ENCODE results near the gene HEYL. TPM values are rescaled to one million over a fixed set of nuclear protein-coding genes. Genes with fewer than 3 reads are reported as not detected.

Gene HEYL
- total and polyA plus RNA-seq, 2 of the 8 experiments (the other 6 are each of a cell fraction or from before 2014, with no cell fraction given): 1.8 to 3.1 TPM

DNA sequence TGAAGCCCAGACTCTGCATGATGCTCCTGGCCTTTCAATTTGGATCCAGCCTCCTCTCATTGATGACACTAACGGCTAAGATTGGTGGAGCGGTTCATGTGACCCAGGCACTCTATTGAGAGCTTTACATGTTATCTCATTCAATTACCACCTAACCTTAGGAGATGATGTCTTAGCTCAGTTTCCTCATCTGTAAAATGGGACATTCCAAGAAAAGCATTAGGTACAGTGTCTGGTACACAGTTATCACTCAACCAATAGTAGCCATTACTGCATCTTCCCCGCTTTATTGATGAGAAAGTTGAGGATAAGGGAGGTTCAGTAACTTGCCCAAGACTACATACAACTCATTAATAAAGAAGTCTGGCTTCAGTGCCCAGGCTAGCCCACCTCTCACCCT is 17.0 kb downstream of the HEYL start:
- WGBS, 2 experiments (ENCODE audit: extremely low coverage in 1 of 2, insufficient coverage in 1 of 2, insufficient read length in 1 of 2, insufficient replicate concordance in 2 of 2, low coverage in 1 of 2, low lambda C conversion rate in 2 of 2, missing lambda C conversion rate in 1 of 2): 93% methylated on average over 3 of the region's 3 CpGs; no CpG with 5 or more reads in 1 of the 2 experiments
- no peak for DNase-seq (ENCODE audit: low read depth in 1 of 2, low spot score in 2 of 2)

More for the DNA sequence above, 17.0 kb downstream of the HEYL start:
- Histone ChIP-seq H2BK5ac (ENCODE audit: low read depth, low read length) (no peak overlapping the region), H2BK20ac (ENCODE audit: low read length) (no peak overlapping the region), H3K4me3 (ENCODE audit: extremely low read depth in 1 of 4, insufficient read depth in 2 of 4, low read depth in 3 of 4, low read length in 4 of 4) (no peak overlapping the region), H3K14ac (ENCODE audit: insufficient read length) (no peak overlapping the region), H4K91ac (replicated peaks; ENCODE audit: insufficient read length, low read length) (no peak overlapping the region), H4K20me1 (replicated peaks in 1 of 2; ENCODE audit: control insufficient read depth in 1 of 2, insufficient read depth in 2 of 2, low read length in 2 of 2) (no peaks in the 10 kb centered on the region), H3K4me2 (ENCODE audit: insufficient read depth in 1 of 2, low read depth in 2 of 2, low read length in 2 of 2) (no peak overlapping the region), H3K23me2 (ENCODE audit: low read depth, low read length) (no peaks in the 10 kb centered on the region), H4K8ac (ENCODE audit: extremely low read depth, insufficient read depth, low read length) (no peak overlapping the region), H3K79me2 (ENCODE audit: control insufficient read depth in 1 of 2, insufficient read depth in 2 of 2, low read length in 2 of 2) (no peaks in the 10 kb centered on the region), H3K23ac (ENCODE audit: insufficient read length) (no peak overlapping the region), H3K4me1 (replicated peaks in 1 of 4; ENCODE audit: control insufficient read depth in 3 of 4, insufficient read depth in 4 of 4, low read length in 3 of 4) (no peaks in the 10 kb centered on the region), H3K79me1 (ENCODE audit: low read depth, low read length) (no peaks in the 10 kb centered on the region), H3K9me3 (ENCODE audit: insufficient read depth in 2 of 2, low read depth in 1 of 2, low read length in 1 of 2) (0 out of 4 replicates have a peak, but pooled peaks cover 0 to 4% of the 10 kb centered on the region in 2 experiments), H2BK12ac (ENCODE audit: low read depth, low read length) (no peak overlapping the region), H2AK5ac (ENCODE audit: low read depth, low read length) (no peak overlapping the region), H3K56ac (replicated peaks; ENCODE audit: insufficient read length, low read depth, low read length) (no peak overlapping the region), H2BK120ac (replicated peaks; ENCODE audit: low read depth, low read length) (no peak overlapping the region), H3K9ac (replicated peaks in 1 of 4; ENCODE audit: extremely low read depth in 1 of 4, low read depth in 3 of 4, low read length in 3 of 4) (no peak overlapping the region), H3K4ac (replicated peaks; ENCODE audit: insufficient read length, low read depth, low read length) (no peak overlapping the region), H3K36me3 (ENCODE audit: control insufficient read depth in 2 of 4, insufficient read depth in 4 of 4, low read length in 3 of 4) (no peaks in the 10 kb centered on the region), H2AFZ (ENCODE audit: low read length) (no peak overlapping the region), H3K27ac (ENCODE audit: low read depth, low read length) (no peak overlapping the region), H4K5ac (ENCODE audit: insufficient read length, low read depth, low read length) (no peak overlapping the region), H3K27me3 (replicated peaks in 1 of 4; ENCODE audit: control insufficient read depth in 3 of 4, extremely low read depth in 1 of 4, insufficient read depth in 3 of 4, low read length in 3 of 4) (peaks cover 0 to 5% (median 2%) of the 10 kb centered on the region in 4 experiments; a peak in 3 of 7 replicates), H2BK15ac (ENCODE audit: low read length) (no peak overlapping the region), H3K18ac (ENCODE audit: extremely low read depth, low read length) (no peak overlapping the region)
- POLR2A ChIA-PET (ENCODE audit: partially characterized antibody): no interaction called here
- no peak for TF ChIP-seq E2F6 (IDR thresholded peaks at IDR 0.05)
- TF ChIP-seq POLR2A (IDR thresholded peaks at IDR 0.05; ENCODE audit: control extremely low read depth in 1 of 2, low read depth in 2 of 2, low read length in 2 of 2): no peak
- TF ChIP-seq HDAC6 (IDR thresholded peaks at IDR 0.05; ENCODE audit: low read depth, low read length): no peak
- TF ChIP-seq GABPA (IDR thresholded peaks at IDR 0.05; ENCODE audit: borderline replicate concordance, insufficient read depth, low read length): no peak
- TF ChIP-seq KDM4A (IDR thresholded peaks at IDR 0.05; ENCODE audit: low read depth, low read length, severe bottlenecking): no peak
- no peak for TF ChIP-seq CHD1 (IDR thresholded peaks at IDR 0.05; ENCODE audit: low read depth, low read length)
- no peak for TF ChIP-seq POLR2AphosphoS5 (IDR thresholded peaks at IDR 0.05; ENCODE audit: low read depth, low read length)
- no peak for TF ChIP-seq RNF2 (IDR thresholded peaks at IDR 0.05; ENCODE audit: borderline replicate concordance, low read depth, low read length, missing control alignments, poor library complexity, severe bottlenecking)
- TF ChIP-seq RBBP5 (IDR thresholded peaks at IDR 0.05; ENCODE audit: borderline replicate concordance, low read depth, low read length): no peak
- no peak for TF ChIP-seq EZH2 (IDR thresholded peaks at IDR 0.05; ENCODE audit: low read depth, low read length, severe bottlenecking)
- TF ChIP-seq GTF2F1 (IDR thresholded peaks at IDR 0.05; ENCODE audit: borderline replicate concordance, low read depth, low read length): no peak
- no peak for TF ChIP-seq SRF (IDR thresholded peaks at IDR 0.05; ENCODE audit: low read depth, low read length)
- no peak for TF ChIP-seq KDM5A (IDR thresholded peaks at IDR 0.05; ENCODE audit: low read length)
- no peak for TF ChIP-seq JUND (IDR thresholded peaks at IDR 0.05; ENCODE audit: low read length)
- FAIRE-seq: no peak
- CTCF ChIA-PET (ENCODE audit: partially characterized antibody): interaction anchor here (0.8 to 25.8 kb wide), 7 partner anchors 9 to 35 kb away, joined by 3 to 337 read pairs (median 32); partner anchors contain the start of gene HEYL
